ENCODE data around the gene AGRN. TPM values are rescaled to one million over a fixed set of nuclear protein-coding genes. Genes with fewer than 3 reads are reported as not detected.

Gene AGRN
- 1 to 10 TPM; 6.2 to 6.4 TPM for total RNA-seq
- under 1 TPM; 0.15 to 0.71 (median 0.47) TPM for polyA plus RNA-seq
- total RNA-seq, result 16.3 to 135 (median 47.5) reads per million in 6 experiments

- peak; percentile 26 to 43 for ATAC-seq
- Mint-ChIP-seq H3K36me3 (peaks cover 0 to 1% (median 0%) of the 10 kb centered on the region in 3 donors), H3K4me1 (peaks cover 5 to 26% (median 20%) of the 10 kb centered on the region in 4 donors), H3K27ac (peak within 1 kb of the TSS in 5 of 10 donors; percentile 7 to 71 (median 37)), H3K4me3 (peak within 1 kb of the TSS; percentile 36 to 78 (median 68)), H3K9me3 (no peaks in the 10 kb centered on the region), H3K27me3 (no peaks in the 10 kb centered on the region)
- DNase-seq, result peak in 5 of 10 donors; percentile 27 to 61 (median 46)
- POLR2A ChIA-PET, result interaction anchor here (0.5 to 1.4 kb wide), 3 partner anchors 20 to 286 kb away, joined by 3 to 5 read pairs (median 3); partner anchors contain the start of gene C1orf159
Measured at GRCh38 chr1:1020000-1020404, at the start of gene AGRN. Gene AGRN (plus strand): TSS chr1:1020120. CDS start chr1:1020173, 53 bp downstream.

GRCh38 chr1:970242-970972 lies 49.5 kb upstream of the AGRN start:
- Mint-ChIP-seq H3K36me3 (no peaks in the 10 kb centered on the region), H3K27ac (no peak overlapping the region), H3K9me3 (no peaks in the 10 kb centered on the region), H3K27me3 (peaks cover 9 to 36% (median 14%) of the 10 kb centered on the region in 5 donors), H3K4me3 (no peak overlapping the region), H3K4me1 (peaks cover 0 to 9% (median 4%) of the 10 kb centered on the region in 4 donors)
- no peak for DNase-seq
- POLR2A ChIA-PET, result no interaction called here
- ATAC-seq, result no peak

- POLR2A ChIA-PET, result no interaction called here
- ATAC-seq (no peak), DNase-seq (no peak)
- Mint-ChIP-seq H3K4me1 (peaks cover 4 to 13% (median 5%) of the 10 kb centered on the region in 4 donors), H3K36me3 (no peaks in the 10 kb centered on the region), H3K27me3 (peaks cover 9 to 41% (median 20%) of the 10 kb centered on the region in 5 donors), H3K27ac (no peak overlapping the region), H3K4me3 (no peak overlapping the region), H3K9me3 (no peaks in the 10 kb centered on the region)
Measured at GRCh38 chr1:970973-971730, 48.8 kb upstream of the AGRN start.

GRCh38 chr1:971751-972506 lies 48.0 kb upstream of the AGRN start:
- DNase-seq (no peak), ATAC-seq (no peak)
- Mint-ChIP-seq H3K4me1 (peaks cover 4 to 10% (median 5%) of the 10 kb centered on the region in 4 donors), H3K27me3 (peaks cover 9 to 41% (median 20%) of the 10 kb centered on the region in 5 donors), H3K4me3 (no peak overlapping the region), H3K9me3 (no peaks in the 10 kb centered on the region), H3K27ac (no peak overlapping the region), H3K36me3 (no peaks in the 10 kb centered on the region)
- POLR2A ChIA-PET, result no interaction called here

- DNase-seq, result no peak
Measured at GRCh38 chr1:972726-973458, 47.0 kb upstream of the AGRN start.

GRCh38 chr1:973459-974292 lies 46.2 kb upstream of the AGRN start:
- Mint-ChIP-seq H3K9me3 (no peaks in the 10 kb centered on the region), H3K27me3 (peaks cover 9 to 45% (median 18%) of the 10 kb centered on the region in 5 donors), H3K4me1 (peaks cover 6 to 7% (median 7%) of the 10 kb centered on the region in 4 donors), H3K4me3 (no peak overlapping the region), H3K27ac (peak overlapping the region in 1 of 10 donors; percentile 83), H3K36me3 (no peaks in the 10 kb centered on the region)
- ATAC-seq (no peak), DNase-seq (no peak)
- POLR2A ChIA-PET, result no interaction called here

More at GRCh38 chr1:972726-973458, 47.0 kb upstream of the AGRN start:
- no peaks in the 10 kb centered on the region for H3K9me3 Mint-ChIP-seq
- H3K27me3 Mint-ChIP-seq, result peaks cover 9 to 41% (median 20%) of the 10 kb centered on the region in 5 donors
- peaks cover 4 to 7% (median 5%) of the 10 kb centered on the region in 4 donors for H3K4me1 Mint-ChIP-seq
- ATAC-seq, result no peak
- no peaks in the 10 kb centered on the region for H3K36me3 Mint-ChIP-seq
- no peak overlapping the region for H3K4me3 Mint-ChIP-seq
- H3K27ac Mint-ChIP-seq, result peak overlapping the region in 1 of 10 donors; percentile 18
- POLR2A ChIA-PET, result no interaction called here

- DNase-seq (no peak), ATAC-seq (no peak)
- no peak overlapping the region for H3K27ac Mint-ChIP-seq
- H3K9me3 Mint-ChIP-seq, result no peaks in the 10 kb centered on the region
- peaks cover 6 to 7% (median 7%) of the 10 kb centered on the region in 4 donors for H3K4me1 Mint-ChIP-seq
- H3K4me3 Mint-ChIP-seq, result no peak overlapping the region
- H3K27me3 Mint-ChIP-seq, result peaks cover 8 to 43% (median 17%) of the 10 kb centered on the region in 5 donors
- no peaks in the 10 kb centered on the region for H3K36me3 Mint-ChIP-seq
- POLR2A ChIA-PET, result no interaction called here
Measured at GRCh38 chr1:974293-974640, 45.7 kb upstream of the AGRN start.

GRCh38 chr1:974687-975328 lies 45.1 kb upstream of the AGRN start:
- no peaks in the 10 kb centered on the region for H3K9me3 Mint-ChIP-seq
- DNase-seq, result no peak
- H3K4me3 Mint-ChIP-seq, result peak overlapping the region in 3 of 10 donors; percentile 21 to 36 (median 22)
- peaks cover 3 to 39% (median 17%) of the 10 kb centered on the region in 5 donors for H3K27me3 Mint-ChIP-seq
- H3K36me3 Mint-ChIP-seq, result no peaks in the 10 kb centered on the region
- peak overlapping the region in 1 of 10 donors; percentile 33 for H3K27ac Mint-ChIP-seq
- POLR2A ChIA-PET, result no interaction called here
- H3K4me1 Mint-ChIP-seq, result peaks cover 6 to 7% (median 7%) of the 10 kb centered on the region in 4 donors
- no peak for ATAC-seq

GRCh38 chr1:975365-975764 lies 44.6 kb upstream of the AGRN start:
- no peak for ATAC-seq
- Mint-ChIP-seq H3K27me3 (peaks cover 3 to 39% (median 17%) of the 10 kb centered on the region in 5 donors), H3K36me3 (no peaks in the 10 kb centered on the region), H3K4me3 (peak overlapping the region in 2 of 10 donors; percentile 26 to 47), H3K27ac (no peak overlapping the region), H3K4me1 (peaks cover 6 to 7% (median 7%) of the 10 kb centered on the region in 4 donors), H3K9me3 (no peaks in the 10 kb centered on the region)
- POLR2A ChIA-PET, result no interaction called here
- DNase-seq, result no peak

GRCh38 chr1:975896-976683 lies 43.8 kb upstream of the AGRN start:
- Mint-ChIP-seq H3K27ac (no peak overlapping the region), H3K27me3 (peaks cover 3 to 34% (median 17%) of the 10 kb centered on the region in 5 donors), H3K4me3 (peak overlapping the region in 6 of 10 donors; percentile 6 to 48 (median 36)), H3K9me3 (no peaks in the 10 kb centered on the region), H3K4me1 (peaks cover 6 to 7% (median 7%) of the 10 kb centered on the region in 4 donors), H3K36me3 (no peaks in the 10 kb centered on the region)
- peak in 9 of 10 donors; percentile 39 to 70 (median 57) for DNase-seq
- peak; percentile 91 to 98 for ATAC-seq
- POLR2A ChIA-PET, result interaction anchor here (0.5 to 0.9 kb wide), 2 partner anchors 37 to 70 kb away, joined by 3 to 4 read pairs; no protein-coding TSS in a partner anchor
